Nucleus accumbens (tissue), 56 donors: ENCODE data around the gene ABCA9.
"Not testable (repeated sequence)": the region's sequence is repeated elsewhere in the genome, so short reads cannot be mapped to it uniquely, and the experiment has no call there.

ENCODE experiments used
- DNase-seq, 56 donors: peaks; one replicate each; lab custom pipeline; 2025; lab: John Stamatoyannopoulos, UW

Gene ABCA9

DNA sequence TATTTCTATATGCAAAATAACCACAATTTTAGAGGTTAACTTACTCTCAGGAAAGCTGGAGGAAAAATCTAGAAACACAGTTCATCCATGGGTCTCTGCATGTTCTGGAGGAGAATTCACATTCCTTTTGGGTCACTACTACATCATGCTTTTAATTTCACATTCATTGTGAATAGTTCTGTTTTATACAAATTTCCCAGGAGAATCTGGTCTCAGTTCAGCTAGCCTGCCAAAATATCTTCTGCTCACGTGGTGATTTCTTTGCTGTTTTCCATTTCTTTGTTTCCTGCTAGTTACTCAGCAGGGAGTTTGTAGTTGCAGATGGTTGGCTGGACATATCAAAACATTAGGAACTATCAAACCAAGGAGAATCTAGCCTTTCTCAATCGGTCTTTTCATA, at the start of gene ABCA9:
Gene ABCA9 (minus strand): TSS at position 106 of the 400 bp plus-strand sequence. CDS start 9,801 bp downstream, outside the sequence.
- DNase-seq: no peak

DNA sequence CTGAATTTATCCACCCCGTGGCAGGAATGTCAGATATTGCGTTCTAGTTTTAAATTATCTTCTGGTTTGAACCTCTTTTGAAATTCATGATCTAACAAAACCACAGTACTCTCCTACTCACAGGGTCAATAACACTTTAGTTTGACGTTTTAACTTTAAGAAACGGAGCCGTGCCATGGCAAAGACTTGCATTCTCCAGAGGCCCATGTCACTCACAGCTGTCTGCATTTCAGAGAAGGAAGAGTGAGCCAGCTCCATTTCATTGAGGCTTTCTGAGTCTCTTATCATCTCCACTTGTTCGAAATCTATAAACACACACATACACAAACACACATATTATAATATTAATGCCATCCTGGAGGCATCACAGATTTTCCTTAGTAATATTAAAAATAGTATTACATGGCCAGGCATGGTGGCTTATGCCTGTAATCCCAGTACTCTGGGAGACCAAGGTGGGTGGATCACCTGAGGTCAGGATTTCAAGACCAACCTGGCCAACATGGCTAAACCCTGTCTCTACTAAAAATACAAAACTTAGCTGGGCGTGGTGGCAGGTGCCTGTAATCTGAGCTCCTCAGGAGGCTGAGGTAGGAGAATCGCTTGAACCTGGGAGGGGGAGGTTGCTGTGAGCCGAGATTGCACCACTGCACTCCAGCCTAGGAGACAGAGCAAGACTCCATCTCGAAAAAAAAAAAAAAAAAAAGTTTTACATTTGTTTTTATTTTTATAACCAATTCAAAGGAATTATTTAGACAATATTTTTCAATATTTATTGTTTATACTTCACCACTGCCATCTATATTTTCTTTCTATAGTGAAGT, 45.4 kb upstream of the ABCA9 start:
- DNase-seq: no peak

DNA sequence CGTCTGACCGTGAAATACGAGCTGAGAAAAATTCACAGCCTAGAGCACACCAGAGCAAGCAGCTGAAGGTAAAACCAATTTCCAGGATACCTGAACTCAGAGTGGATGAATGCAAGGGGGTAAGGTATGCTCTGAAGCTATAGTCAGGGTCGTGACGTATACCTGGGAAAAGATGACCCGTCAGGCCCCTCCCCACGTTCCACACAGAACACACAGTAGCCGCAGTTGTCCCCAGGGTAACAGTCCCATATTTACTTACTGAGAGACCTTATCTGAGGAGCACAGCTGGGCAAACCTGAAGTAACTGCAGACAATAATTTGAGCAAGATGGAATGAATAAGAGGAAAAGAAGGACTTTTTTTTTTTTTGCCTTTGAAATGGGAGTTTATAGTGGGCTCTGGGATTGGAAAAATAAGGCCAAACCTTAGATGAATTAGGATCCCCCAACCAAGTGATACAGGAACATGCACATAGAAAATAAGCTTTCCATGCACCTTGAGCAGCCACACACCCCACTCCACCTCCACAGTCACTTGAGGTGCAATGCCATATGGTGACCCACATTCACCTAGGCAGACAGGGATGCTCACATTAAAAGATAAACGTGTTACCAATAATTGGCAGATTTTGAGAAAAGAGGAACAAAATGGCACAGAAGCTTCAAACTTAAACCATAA, 43.0 kb upstream of the ABCA9 start:
- no peak for DNase-seq

GRCh38 chr17:69098625-69099024, 37.9 kb upstream of the ABCA9 start:
- no peak for DNase-seq

- DNase-seq: no peak
Observed at GRCh38 chr17:69096541-69096940, 35.8 kb upstream of the ABCA9 start.

DNA sequence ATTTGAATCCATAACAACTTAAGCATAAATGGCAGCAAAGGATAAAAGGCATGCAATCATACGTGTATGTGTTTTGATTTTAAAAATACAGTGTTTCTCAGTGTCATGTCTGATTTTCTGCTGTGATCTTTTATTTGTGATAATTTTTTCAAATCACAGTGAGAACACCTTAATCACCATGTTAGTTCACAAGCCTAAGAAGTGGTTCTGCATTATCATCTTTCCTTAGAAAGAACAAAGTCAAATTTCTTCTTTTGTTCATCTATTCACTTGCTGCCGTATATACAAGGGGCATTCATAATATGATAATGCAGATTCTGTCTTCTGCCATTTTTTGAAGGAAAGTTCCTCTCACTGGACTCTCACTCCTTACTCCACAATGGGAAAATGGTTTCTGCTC, 33.3 kb upstream of the ABCA9 start:
- no peak for DNase-seq

DNA sequence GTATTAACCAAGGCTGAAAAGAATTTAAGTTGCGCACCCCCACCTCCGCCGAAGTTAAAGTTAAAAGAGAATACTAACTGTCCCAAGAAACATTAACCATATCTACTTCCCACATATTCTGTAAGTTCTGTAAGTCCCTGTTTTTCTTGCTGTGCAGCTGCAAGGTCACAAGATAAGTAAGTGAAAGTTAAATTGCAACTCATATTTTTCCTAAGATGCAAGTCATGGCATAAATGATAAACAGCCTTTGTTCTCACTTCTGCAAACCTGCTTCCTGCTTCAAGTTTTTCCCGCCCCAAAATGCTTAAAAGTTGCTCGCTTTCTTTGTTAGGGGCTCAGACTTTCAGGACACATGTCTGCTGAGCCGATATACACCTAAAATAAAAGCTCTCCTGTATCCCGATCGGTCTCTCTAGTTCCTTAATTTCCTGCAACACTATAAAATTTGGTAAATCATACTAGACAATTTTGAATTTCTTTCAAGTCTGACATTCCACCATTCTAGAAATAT, 32.6 kb upstream of the ABCA9 start:
- DNase-seq: no peak

GRCh38 chr17:69090365-69090764, 29.6 kb upstream of the ABCA9 start:
- DNase-seq: no peak

DNA sequence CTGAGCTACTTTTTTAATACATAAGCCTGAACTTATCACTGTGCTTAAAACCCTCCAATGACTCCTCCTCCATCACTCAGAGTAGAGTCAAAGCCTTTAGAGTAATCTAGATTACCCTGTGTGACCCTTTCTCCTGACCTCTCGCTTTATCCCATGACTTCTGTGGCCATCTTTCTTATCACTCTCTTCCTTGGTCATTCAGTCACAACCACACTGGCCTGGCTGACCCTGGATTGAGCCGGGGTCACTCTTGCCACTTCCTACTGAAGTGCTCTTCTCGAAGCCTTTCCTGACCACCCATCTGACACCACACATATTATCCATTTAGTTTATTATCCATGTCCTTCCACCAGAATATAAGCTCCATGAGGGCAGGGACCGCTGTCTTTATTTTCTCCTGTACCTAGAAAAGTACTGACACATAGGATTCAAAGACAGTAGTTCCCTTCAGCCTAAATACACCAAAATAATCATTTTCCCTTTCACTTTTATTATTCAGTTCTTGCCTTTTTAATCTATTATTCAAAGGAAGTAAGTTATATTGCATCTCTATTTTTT, 28.0 kb upstream of the ABCA9 start:
- no peak for DNase-seq

DNA sequence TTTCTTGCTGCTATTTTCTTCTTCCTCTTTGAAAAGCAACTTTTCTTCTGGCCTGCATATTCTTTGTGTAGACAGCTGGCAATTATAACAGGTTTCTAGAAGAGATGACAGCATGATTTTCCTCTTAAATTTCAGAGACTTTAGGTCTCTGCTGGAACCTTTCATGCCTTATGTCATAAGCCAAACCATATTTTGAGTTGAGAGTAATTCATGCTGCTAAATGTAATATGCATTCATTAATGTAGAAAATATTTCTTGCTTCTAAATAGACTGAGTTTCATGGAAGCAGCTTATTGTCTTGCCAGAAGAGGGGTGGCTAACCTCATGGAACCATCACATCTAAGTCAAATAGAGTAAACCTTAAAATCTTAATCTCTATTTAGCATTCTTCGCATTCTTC, 25.9 kb upstream of the ABCA9 start:
- DNase-seq: no peak

DNA sequence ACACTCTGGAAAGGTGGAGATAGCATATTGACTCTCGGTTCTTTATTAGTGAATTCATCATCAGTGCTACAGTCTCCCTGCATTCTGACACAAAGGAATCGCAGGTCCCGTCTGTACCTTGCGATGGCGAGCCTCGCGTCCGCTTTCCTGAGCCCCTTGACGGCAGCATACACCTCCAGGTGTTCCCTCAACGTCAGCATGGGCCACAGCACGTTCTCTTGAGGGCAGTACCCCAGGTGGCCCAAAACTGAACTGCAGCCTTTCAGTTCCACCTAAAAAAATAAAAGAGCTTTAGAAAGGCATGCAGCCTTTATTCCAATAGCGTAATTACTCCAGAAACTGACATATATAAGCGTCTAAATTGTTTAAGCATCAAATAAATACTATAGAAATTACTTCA, 24.2 kb upstream of the ABCA9 start:
- DNase-seq: no peak

GRCh38 chr17:69082696-69083095, 22.0 kb upstream of the ABCA9 start:
- no peak for DNase-seq

- no peak for DNase-seq
Observed at GRCh38 chr17:69078864-69079263, 18.1 kb upstream of the ABCA9 start.

DNA sequence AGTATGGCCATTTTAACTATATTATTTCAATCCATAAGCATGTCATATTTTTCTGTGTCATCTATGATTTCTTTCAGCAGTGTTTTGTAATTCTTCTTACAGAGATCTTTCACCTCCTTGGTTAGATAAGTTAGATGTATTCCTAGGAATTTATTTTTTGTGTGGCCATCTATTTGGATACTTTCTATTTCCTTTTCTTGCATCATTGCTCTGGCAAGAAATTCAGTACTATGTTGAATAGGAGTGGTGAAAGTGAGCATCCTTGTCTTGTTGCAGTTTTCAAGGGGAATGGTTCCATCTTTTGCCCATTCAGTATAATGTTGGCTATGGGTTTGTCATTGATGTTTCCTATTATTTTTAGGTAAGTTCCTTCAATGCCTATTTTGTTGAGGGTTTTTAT, 15.1 kb upstream of the ABCA9 start:
- no peak for DNase-seq

DNA sequence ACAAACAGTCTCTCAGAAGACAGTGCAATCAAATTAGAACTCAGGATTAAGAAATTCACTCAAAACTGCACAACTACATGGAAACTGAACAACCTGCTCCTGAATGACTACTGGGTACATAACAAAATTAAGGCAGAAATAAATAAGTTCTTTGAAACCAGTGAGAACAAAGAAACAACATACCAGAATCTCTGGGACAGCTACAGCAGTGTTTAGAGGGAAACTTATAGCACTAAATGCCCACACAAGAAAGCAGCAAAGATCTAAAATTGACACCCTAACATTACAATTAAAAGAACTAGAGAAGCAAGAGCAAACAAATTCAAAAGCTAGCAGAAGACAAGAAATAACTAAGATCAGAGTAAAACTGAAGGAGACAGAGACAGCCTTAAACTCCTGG, 12.7 kb upstream of the ABCA9 start:
- not testable (repeated sequence) for DNase-seq

GRCh38 chr17:69072803-69073256, 12.1 kb upstream of the ABCA9 start:
- DNase-seq: not testable (repeated sequence)

GRCh38 chr17:69071233-69071586, 10.5 kb upstream of the ABCA9 start:
- not testable (repeated sequence) for DNase-seq

DNA sequence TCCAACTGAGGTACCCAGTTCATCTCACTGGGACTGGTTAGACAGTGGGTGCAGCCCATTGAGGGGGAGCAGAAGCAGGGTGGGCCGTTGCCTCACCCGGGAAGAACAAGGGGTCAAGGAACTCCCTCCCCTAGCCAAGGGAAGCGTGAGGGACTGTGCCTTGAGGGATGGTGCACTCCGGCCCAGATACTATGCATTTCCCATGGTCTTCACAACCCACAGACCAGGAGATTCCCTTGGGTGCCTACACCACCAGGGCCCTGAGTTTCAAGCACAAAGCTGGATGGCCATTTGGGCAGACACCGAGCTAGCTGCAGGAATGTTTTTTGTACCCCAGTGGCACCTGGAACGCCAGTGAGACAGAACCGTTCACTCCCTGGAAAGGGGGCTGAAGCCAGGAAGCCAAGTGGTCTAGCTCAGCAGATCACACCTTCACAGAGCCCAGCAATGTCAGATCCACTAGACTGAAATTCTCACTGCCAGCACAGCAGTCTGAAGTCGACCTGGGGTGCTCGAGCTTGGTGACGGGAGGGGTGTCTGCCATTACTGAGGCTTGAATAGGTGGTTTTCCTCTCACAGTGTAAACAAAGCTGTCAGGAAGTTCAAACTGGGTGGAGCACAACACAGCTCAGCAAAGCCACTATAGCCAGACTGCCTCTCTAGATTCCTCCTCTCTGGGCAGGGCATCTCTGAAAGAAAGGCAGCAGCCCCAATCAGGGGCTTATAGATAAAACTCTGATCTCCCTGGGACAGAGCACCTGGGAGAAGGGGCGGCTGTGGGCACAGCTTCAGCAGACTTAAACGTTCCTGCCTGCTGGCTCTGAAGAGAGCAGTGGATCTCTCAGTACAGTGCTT, 9.9 kb upstream of the ABCA9 start:
- not testable (repeated sequence) for DNase-seq

- no peak for DNase-seq
Observed at GRCh38 chr17:69069226-69069750, 8.6 kb upstream of the ABCA9 start.
